ENCODE results near the gene DFFB.

The DFFB gene

GRCh38 chr1:3898994-3899753, 41.9 kb downstream of the DFFB start:
- no peak for DNase-seq

GRCh38 chr1:3899754-3900149, 42.5 kb downstream of the DFFB start:
- DNase-seq: no peak

GRCh38 chr1:3900150-3900968, 43.1 kb downstream of the DFFB start, which contains the start of gene C1orf174:
C1orf174 (minus strand) TSS chr1:3900272; CDS start chr1:3900186, 86 bp downstream.
- peak; percentile 86 for DNase-seq

- DNase-seq: peak; percentile 7
These were observed 43.8 kb downstream of the DFFB start for GRCh38 chr1:3900969-3901529.

- DNase-seq: no peak
These were observed 44.8 kb downstream of the DFFB start for GRCh38 chr1:3902111-3902511.

GRCh38 chr1:3902571-3903091, 45.4 kb downstream of the DFFB start:
- DNase-seq: no peak

- DNase-seq: no peak
These were observed 46.1 kb downstream of the DFFB start for GRCh38 chr1:3903141-3904005.

- no peak for DNase-seq
These were observed 46.9 kb downstream of the DFFB start for GRCh38 chr1:3904006-3904842.

GRCh38 chr1:3904843-3905185, 47.5 kb downstream of the DFFB start:
- no peak for DNase-seq

- DNase-seq: no peak
These were observed 48.1 kb downstream of the DFFB start for GRCh38 chr1:3905266-3905952.

- DNase-seq: no peak
These were observed 48.8 kb downstream of the DFFB start for GRCh38 chr1:3905953-3906671.

- DNase-seq: no peak
These were observed 49.4 kb downstream of the DFFB start for GRCh38 chr1:3906672-3907020.

- no peak for DNase-seq
These were observed 49.8 kb downstream of the DFFB start for GRCh38 chr1:3907031-3907534.

- no peak for DNase-seq
These were observed 50.4 kb downstream of the DFFB start for GRCh38 chr1:3907621-3908165.

- no peak for DNase-seq
These were observed 51.7 kb downstream of the DFFB start for GRCh38 chr1:3908886-3909517.

- no peak for DNase-seq
These were observed 52.3 kb downstream of the DFFB start for GRCh38 chr1:3909615-3910014.

- no peak for DNase-seq
These were observed 52.9 kb downstream of the DFFB start for GRCh38 chr1:3910049-3910731.
